Suprapubic skin (tissue), 4 donors: ENCODE measurements around the gene FRYL. TPM values are rescaled to one million over a fixed set of nuclear protein-coding genes. Genes with fewer than 3 reads are reported as not detected.

Experiments
- DNase-seq, 2 donors: peaks; one replicate each; pipeline ENCODE4 v3.0.0-alpha.2; 2019; ENCODE audit warnings: low spot score in 2 of 2
- H3K27ac ChIP-seq: fragments of 200-600 bp; sonication (generic); one replicate; pipeline ENCODE4 v1.5.1; 2019
- H3K27me3 ChIP-seq: fragments of 200-600 bp; sonication (generic); one replicate; pipeline ENCODE4 v1.5.1; 2019
- H3K36me3 ChIP-seq: fragments of 200-600 bp; sonication (generic); one replicate; pipeline ENCODE4 v1.5.1; 2019
- H3K4me1 ChIP-seq: fragments of 200-600 bp; sonication (generic); one replicate; pipeline ENCODE4 v1.5.1; 2019
- H3K4me3 ChIP-seq: fragments of 200-600 bp; sonication (generic); one replicate; pipeline ENCODE4 v1.5.1; 2019; ENCODE audit warnings: mild to moderate bottlenecking
- H3K9me3 ChIP-seq: fragments of 200-600 bp; sonication (generic); one replicate; pipeline ENCODE4 v1.5.1; 2019
- EP300 ChIP-seq: sonication (generic); formaldehyde crosslinking; IDR thresholded peaks from one replicate; pipeline ENCODE4 v1.6.1; 2017; ENCODE audit warnings: antibody characterized with exemption
- POLR2A ChIP-seq, 2 donors: fragments of 450-650 bp; IDR thresholded peaks; one replicate each; pipeline ENCODE4 v1.6.1; 2017; ENCODE audit warnings: antibody characterized with exemption in 2 of 2, mild to moderate bottlenecking in 2 of 2, moderate library complexity in 2 of 2
- POLR2AphosphoS5 ChIP-seq, 3 donors: sonication (generic); formaldehyde crosslinking; IDR thresholded peaks; one replicate each; pipeline ENCODE4 v1.6.1; 2017; ENCODE audit warnings: antibody characterized with exemption in 3 of 3
- WGBS: methylation state at CpG from one replicate; pipeline ENCODE4 v1.1.5; 2018; 5-methylcytosine and 5-hydroxymethylcytosine counted together
- total RNA-seq, 4 donors: library from RNA; depleted of rRNA; stranded (reverse); fragments of >200 nt; gene quantifications; one replicate each; pipeline ENCODE4 v1.1.0, GENCODE V29; 2016
- TF ChIP-seq, protein P1 (sequence below), 2 donors: fragments of 200-600 bp in 1 of 2; fragments of 450-650 bp in 1 of 2; sonication (generic) in 1 of 2; IDR thresholded peaks; one replicate each; pipeline ENCODE4 v1.5.1; 2016 to 2019; ENCODE audit warnings: antibody characterized with exemption in 2 of 2, mild to moderate bottlenecking in 1 of 2, moderate library complexity in 1 of 2

FRYL gene
- total RNA-seq, 4 donors from 2014 or later: 48.4 to 168 (median 73.5) TPM

DNA sequence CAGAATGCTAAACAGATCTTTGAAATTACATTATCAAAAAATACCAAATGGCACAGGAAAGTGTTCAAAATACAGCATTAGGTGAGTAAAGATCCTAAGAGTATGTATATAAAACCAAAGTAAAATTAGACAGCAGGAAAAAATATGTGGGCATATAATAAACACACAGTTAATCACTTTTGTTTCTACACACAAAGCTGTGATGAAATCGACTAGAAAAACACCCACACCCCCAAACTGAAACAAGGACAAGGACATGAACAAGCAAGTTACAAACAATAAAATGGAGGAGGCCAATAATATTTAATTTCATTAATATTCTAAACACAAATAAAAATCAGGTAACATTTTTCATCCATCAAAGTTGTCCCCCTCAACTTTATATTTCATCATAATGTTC is 143.2 kb downstream of the FRYL start:
- no peak for DNase-seq
- TF ChIP-seq EP300 (no peak), POLR2A (IDR thresholded peaks at IDR 0.05) (no peak), POLR2AphosphoS5 (IDR thresholded peaks at IDR 0.05) (no peak)
- TF ChIP-seq, protein P1, sequence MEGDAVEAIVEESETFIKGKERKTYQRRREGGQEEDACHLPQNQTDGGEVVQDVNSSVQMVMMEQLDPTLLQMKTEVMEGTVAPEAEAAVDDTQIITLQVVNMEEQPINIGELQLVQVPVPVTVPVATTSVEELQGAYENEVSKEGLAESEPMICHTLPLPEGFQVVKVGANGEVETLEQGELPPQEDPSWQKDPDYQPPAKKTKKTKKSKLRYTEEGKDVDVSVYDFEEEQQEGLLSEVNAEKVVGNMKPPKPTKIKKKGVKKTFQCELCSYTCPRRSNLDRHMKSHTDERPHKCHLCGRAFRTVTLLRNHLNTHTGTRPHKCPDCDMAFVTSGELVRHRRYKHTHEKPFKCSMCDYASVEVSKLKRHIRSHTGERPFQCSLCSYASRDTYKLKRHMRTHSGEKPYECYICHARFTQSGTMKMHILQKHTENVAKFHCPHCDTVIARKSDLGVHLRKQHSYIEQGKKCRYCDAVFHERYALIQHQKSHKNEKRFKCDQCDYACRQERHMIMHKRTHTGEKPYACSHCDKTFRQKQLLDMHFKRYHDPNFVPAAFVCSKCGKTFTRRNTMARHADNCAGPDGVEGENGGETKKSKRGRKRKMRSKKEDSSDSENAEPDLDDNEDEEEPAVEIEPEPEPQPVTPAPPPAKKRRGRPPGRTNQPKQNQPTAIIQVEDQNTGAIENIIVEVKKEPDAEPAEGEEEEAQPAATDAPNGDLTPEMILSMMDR (IDR thresholded peaks at IDR 0.05): no peak
- WGBS: 74% methylated on average over 1 of the region's 1 CpG
- Histone ChIP-seq H3K9me3 (no peaks in the 10 kb centered on the region), H3K4me1 (peaks cover 30% of the 10 kb centered on the region), H3K27me3 (no peaks in the 10 kb centered on the region), H3K36me3 (no peaks in the 10 kb centered on the region), H3K27ac (no peak overlapping the region), H3K4me3 (no peak overlapping the region)

DNA sequence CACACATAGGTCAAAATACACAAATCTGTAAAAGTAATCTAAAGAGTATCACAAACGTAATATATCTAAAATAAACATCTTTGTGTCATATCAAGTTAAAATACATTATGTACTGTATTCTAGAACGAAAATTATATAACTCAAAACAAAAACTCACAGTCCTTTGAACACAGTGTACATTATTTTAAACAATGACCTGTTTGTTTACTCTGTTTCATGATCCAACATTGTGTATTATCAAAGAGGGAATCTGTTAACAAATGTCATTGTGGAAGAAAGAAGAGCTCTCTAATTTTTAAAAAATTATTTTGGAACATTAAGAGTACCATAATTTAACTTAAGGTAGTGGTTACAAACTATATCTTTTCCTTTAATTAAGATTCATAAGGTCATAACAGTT is 144.1 kb downstream of the FRYL start:
- 32% methylated on average over 2 of the region's 2 CpGs for WGBS
- Histone ChIP-seq H3K4me1 (peaks cover 23% of the 10 kb centered on the region), H3K9me3 (no peaks in the 10 kb centered on the region), H3K36me3 (no peaks in the 10 kb centered on the region), H3K27ac (no peak overlapping the region), H3K4me3 (no peak overlapping the region), H3K27me3 (no peaks in the 10 kb centered on the region)
- DNase-seq: no peak
- TF ChIP-seq EP300 (no peak), POLR2AphosphoS5 (IDR thresholded peaks at IDR 0.05) (no peak), POLR2A (IDR thresholded peaks at IDR 0.05) (no peak)
- TF ChIP-seq, protein P1 (IDR thresholded peaks at IDR 0.05): no peak

DNA sequence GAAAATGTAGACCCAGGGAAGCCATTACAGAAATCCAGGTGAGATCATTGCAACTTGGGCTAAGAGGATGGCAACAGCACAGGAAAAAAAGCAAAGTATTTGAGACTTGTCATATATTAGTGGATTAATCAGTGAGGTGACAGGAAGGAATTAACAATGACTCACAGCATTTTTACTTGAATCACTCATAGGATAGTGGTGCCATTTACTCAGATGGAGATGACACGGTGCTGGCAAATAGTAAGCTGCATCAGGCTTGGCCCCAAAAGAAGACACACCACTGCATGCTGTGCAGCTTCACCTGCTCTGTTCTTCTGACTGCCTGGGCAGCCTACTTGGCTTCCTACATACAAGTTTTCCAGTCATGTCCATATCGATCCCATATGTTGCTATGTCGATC is 144.8 kb downstream of the FRYL start:
- no peaks in the 10 kb centered on the region for H3K9me3 ChIP-seq
- DNase-seq: no peak
- H3K27me3 ChIP-seq: no peaks in the 10 kb centered on the region
- WGBS: 74% methylated on average over 3 of the region's 3 CpGs
- H3K36me3 ChIP-seq: no peaks in the 10 kb centered on the region
- TF ChIP-seq, protein P1 (IDR thresholded peaks at IDR 0.05): no peak
- no peak for TF ChIP-seq EP300
- TF ChIP-seq POLR2A (IDR thresholded peaks at IDR 0.05): no peak
- no peak for TF ChIP-seq POLR2AphosphoS5 (IDR thresholded peaks at IDR 0.05)
- H3K4me1 ChIP-seq: peaks cover 16% of the 10 kb centered on the region
- H3K4me3 ChIP-seq: no peak overlapping the region
- H3K27ac ChIP-seq: no peak overlapping the region

DNA sequence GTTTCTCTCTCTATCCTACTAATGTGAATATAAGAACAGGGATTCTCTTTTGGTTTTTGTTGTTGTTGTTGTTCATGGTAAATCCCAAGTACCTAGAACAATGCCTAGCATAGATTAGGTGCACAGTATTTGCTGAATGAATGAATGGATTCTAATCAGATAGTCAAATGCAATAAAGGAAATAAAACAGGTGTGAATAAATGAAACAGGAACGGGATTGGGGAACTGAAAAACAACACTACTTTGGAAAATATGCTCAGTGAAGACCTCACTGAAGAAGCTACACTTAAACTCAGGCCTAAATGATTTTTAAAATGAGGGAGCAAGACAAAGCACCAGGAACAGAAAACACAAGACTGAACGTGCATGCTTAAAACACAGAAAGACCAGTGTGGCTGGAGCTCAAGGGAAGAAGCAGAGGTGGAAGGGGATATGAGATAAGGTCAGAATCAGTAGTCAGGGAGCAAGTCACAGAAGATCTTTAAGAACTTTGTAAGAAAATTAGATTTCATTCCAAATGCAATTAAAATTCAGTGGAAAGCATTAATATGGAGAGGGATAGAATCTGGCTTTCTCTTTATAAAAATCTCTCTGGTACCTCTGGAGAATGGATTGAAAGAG is 145.3 kb downstream of the FRYL start:
- 51% methylated on average over 2 of the region's 2 CpGs for WGBS
- Histone ChIP-seq H3K27ac (no peak overlapping the region), H3K4me1 (peaks cover 11% of the 10 kb centered on the region), H3K27me3 (no peaks in the 10 kb centered on the region), H3K9me3 (no peaks in the 10 kb centered on the region), H3K36me3 (no peaks in the 10 kb centered on the region), H3K4me3 (no peak overlapping the region)
- TF ChIP-seq, protein P1 (IDR thresholded peaks at IDR 0.05): no peak
- TF ChIP-seq POLR2AphosphoS5 (IDR thresholded peaks at IDR 0.05): no peak
- no peak for TF ChIP-seq EP300
- TF ChIP-seq POLR2A (IDR thresholded peaks at IDR 0.05): no peak
- DNase-seq: no peak

DNA sequence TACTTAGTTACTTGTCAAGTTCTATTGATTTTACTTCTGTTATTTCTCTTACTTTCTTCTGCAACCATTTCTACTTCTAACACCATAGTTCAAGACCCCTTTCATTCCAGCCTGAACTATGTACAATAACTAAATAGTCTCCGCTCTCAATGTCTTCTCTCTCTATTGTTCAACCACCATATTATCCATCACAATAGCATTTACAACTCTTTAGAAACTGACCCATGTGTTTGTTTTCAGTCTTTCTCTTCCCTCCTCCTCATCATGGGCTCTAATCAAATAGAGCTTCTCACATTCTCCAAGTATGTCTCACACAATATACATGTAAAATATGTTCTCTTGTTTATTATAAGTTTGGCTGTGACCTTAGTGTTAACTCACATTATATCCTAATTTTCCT is 146.4 kb downstream of the FRYL start:
- no peaks in the 10 kb centered on the region for H3K9me3 ChIP-seq
- no peak overlapping the region for H3K27ac ChIP-seq
- DNase-seq: no peak
- H3K4me3 ChIP-seq: no peak overlapping the region
- H3K27me3 ChIP-seq: no peaks in the 10 kb centered on the region
- TF ChIP-seq, protein P1 (IDR thresholded peaks at IDR 0.05): no peak
- TF ChIP-seq EP300 (no peak), POLR2A (IDR thresholded peaks at IDR 0.05) (no peak), POLR2AphosphoS5 (IDR thresholded peaks at IDR 0.05) (no peak)
- 86% methylated on average over 1 of the region's 1 CpG for WGBS
- H3K36me3 ChIP-seq: no peaks in the 10 kb centered on the region
- peaks cover 10% of the 10 kb centered on the region for H3K4me1 ChIP-seq
